HL-60 (cell line): Measurements from ENCODE around the gene BCAR3.

Source experiments
- DNase-seq, 2 experiments: peaks; one replicate each; pipeline ENCODE4 v3.0.0-alpha.2; 2010 to 2020; ENCODE audit warnings: low read depth in 1 of 2, low spot score in 1 of 2
- H3K27ac ChIP-seq: fragments of 250-450 bp; sonication (Bioruptor Pico); replicated peaks from 2 replicates; pipeline ENCODE4 v1.5.1; 2020; ENCODE audit warnings: mild to moderate bottlenecking, moderate library complexity
- H3K27me3 ChIP-seq: fragments of 250-450 bp; sonication (Bioruptor Pico); 2 replicates; pipeline ENCODE4 v1.5.1; 2021; ENCODE audit warnings: mild to moderate bottlenecking, moderate library complexity; ENCODE audit not compliant: insufficient read depth, poor library complexity, severe bottlenecking
- H3K4me3 ChIP-seq: replicated peaks from 2 replicates; pipeline ENCODE4 v1.5.1; 2011; ENCODE audit warnings: mild to moderate bottlenecking, control low read depth, low read length; ENCODE audit not compliant: insufficient read depth
- GABPA ChIP-seq: IDR thresholded peaks from 2 replicates; pipeline ENCODE4 v1.6.1; 2012; ENCODE audit warnings: low read depth
- POLR2AphosphoS5 ChIP-seq: IDR thresholded peaks from 2 replicates; pipeline ENCODE4 v1.6.1; 2012; ENCODE audit warnings: low read depth
- SPI1 ChIP-seq: IDR thresholded peaks from 2 replicates; pipeline ENCODE4 v1.6.1; 2012; ENCODE audit warnings: low read depth, mild to moderate bottlenecking, borderline replicate concordance
- TF ChIP-seq, protein P1 (sequence below): IDR thresholded peaks from 2 replicates; pipeline ENCODE4 v1.6.1; 2012; ENCODE audit warnings: low read depth; ENCODE audit not compliant: insufficient replicate concordance
- TF ChIP-seq, protein P2 (sequence below): IDR thresholded peaks from one replicate; pipeline ENCODE4 v1.5.1; 2011; ENCODE audit warnings: low read length, control low read depth, inconsistent platforms; ENCODE audit not compliant: insufficient read depth

The BCAR3 gene

DNA sequence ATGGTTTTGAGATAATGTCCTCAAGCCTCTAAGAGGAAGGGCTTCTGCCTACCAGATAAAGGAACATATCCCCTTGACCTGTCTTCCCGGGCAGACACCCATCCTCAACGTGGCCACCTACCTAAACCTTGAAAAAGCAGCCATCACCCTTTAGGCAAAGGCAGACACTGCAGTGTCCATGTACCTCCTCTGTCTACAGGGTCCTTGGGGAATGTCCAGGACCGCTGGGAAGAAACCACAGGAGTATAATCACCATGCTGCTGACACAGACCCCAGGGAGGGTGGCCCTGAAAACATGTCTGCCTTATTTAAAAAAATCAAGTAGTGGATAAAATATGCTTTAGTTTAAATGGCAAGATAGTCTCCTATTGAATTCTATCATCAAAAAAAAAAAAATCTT is 16.6 kb downstream of the BCAR3 start:
- H3K27ac ChIP-seq = no peak overlapping the region
- H3K27me3 ChIP-seq = no peaks in the 10 kb centered on the region
- no peak overlapping the region for H3K4me3 ChIP-seq
- DNase-seq = no peak
- TF ChIP-seq GABPA (no peak), POLR2AphosphoS5 (no peak), SPI1 (no peak)
- TF ChIP-seq, protein P1, sequence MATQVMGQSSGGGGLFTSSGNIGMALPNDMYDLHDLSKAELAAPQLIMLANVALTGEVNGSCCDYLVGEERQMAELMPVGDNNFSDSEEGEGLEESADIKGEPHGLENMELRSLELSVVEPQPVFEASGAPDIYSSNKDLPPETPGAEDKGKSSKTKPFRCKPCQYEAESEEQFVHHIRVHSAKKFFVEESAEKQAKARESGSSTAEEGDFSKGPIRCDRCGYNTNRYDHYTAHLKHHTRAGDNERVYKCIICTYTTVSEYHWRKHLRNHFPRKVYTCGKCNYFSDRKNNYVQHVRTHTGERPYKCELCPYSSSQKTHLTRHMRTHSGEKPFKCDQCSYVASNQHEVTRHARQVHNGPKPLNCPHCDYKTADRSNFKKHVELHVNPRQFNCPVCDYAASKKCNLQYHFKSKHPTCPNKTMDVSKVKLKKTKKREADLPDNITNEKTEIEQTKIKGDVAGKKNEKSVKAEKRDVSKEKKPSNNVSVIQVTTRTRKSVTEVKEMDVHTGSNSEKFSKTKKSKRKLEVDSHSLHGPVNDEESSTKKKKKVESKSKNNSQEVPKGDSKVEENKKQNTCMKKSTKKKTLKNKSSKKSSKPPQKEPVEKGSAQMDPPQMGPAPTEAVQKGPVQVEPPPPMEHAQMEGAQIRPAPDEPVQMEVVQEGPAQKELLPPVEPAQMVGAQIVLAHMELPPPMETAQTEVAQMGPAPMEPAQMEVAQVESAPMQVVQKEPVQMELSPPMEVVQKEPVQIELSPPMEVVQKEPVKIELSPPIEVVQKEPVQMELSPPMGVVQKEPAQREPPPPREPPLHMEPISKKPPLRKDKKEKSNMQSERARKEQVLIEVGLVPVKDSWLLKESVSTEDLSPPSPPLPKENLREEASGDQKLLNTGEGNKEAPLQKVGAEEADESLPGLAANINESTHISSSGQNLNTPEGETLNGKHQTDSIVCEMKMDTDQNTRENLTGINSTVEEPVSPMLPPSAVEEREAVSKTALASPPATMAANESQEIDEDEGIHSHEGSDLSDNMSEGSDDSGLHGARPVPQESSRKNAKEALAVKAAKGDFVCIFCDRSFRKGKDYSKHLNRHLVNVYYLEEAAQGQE = no peak
- TF ChIP-seq, protein P2, sequence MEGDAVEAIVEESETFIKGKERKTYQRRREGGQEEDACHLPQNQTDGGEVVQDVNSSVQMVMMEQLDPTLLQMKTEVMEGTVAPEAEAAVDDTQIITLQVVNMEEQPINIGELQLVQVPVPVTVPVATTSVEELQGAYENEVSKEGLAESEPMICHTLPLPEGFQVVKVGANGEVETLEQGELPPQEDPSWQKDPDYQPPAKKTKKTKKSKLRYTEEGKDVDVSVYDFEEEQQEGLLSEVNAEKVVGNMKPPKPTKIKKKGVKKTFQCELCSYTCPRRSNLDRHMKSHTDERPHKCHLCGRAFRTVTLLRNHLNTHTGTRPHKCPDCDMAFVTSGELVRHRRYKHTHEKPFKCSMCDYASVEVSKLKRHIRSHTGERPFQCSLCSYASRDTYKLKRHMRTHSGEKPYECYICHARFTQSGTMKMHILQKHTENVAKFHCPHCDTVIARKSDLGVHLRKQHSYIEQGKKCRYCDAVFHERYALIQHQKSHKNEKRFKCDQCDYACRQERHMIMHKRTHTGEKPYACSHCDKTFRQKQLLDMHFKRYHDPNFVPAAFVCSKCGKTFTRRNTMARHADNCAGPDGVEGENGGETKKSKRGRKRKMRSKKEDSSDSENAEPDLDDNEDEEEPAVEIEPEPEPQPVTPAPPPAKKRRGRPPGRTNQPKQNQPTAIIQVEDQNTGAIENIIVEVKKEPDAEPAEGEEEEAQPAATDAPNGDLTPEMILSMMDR = no peak

DNA sequence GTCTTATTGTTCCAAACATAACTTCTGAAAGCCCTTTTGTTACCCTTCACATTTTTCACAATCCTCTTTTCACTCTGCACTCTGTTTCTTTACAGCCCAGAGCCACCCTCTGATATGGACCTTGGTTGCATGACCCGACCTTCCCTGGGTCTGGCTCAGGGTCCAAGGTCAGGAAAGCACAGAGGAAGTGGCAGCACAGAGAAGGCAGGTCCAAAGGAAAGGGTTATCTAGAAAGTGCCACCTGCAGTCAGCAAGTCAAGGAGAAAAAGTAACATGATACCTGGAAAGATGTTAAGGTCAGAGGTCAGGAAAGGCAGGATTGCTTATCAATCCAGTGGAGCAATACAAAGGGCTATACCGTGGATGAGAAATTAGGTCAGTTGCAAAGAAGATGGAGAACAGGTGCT is 18.4 kb downstream of the BCAR3 start:
- no peak overlapping the region for H3K27ac ChIP-seq
- no peak overlapping the region for H3K4me3 ChIP-seq
- no peak for DNase-seq
- no peaks in the 10 kb centered on the region for H3K27me3 ChIP-seq
- TF ChIP-seq, protein P1 = no peak
- TF ChIP-seq, protein P2 = no peak
- TF ChIP-seq POLR2AphosphoS5 (no peak), SPI1 (no peak), GABPA (no peak)

DNA sequence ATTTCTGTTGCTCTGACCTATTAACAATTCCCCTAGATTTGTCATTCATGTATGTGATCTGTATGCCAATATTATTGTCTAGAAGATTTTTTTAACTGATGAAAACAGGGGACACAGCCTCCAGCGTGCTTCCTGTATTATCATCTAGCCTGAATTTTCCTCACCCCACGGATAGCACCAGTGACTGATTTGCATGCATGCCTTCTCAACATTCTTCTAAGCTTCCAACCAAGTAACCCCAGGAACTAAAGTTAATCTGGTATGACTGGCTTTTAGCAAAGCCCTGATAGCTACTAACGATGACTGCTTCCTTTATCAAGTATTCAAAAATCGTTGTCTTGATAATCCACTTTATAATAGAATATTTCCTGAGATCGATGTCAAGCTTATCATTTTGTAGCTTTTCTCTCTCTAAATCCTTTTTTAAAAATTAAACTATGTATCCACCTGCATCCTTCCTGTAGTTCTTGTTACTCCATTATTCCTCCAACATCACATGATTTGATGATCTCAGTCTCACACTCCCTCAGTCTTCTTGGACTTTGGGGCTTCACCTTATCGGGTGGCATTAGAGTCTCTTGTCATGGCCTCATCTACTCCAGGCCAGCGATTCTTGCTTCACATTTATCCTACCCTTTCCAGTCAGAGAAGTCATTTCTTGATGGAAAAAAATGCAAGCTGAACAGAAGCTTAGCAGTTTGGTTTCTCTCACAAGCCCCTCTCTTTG is 19.0 kb downstream of the BCAR3 start:
- no peaks in the 10 kb centered on the region for H3K27me3 ChIP-seq
- no peak overlapping the region for H3K27ac ChIP-seq
- TF ChIP-seq POLR2AphosphoS5 = no peak
- TF ChIP-seq, protein P2 = no peak
- no peak overlapping the region for H3K4me3 ChIP-seq
- no peak for DNase-seq

DNA sequence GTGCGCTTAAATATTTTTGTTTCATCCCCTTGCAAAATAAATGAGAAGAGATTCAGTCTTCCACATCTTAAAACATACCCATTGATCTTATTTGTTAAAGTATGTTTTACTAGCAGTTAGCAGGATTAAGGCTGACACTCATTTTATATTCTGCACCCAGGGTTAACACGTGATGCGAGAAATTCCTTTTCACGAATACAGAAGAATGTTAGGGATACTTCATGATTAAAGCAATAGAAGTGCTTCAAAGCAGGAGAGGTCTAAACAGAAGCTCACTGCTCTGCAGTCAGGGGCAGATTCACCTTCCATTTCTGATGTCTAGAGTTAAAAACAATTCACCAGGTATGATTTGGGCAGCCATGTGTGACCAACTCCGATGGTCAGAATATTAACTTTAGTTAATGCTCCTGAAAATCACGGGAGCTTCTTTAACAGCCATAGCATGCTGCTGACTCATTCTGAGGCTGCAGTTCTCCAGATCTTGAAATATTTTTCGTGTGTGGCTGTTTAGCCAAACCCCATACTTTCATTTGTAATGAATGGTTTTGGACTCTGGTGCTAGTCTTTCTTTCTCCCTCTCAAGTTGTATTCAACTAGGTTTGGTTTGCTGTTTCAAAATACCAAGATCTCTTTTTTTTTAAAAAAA is 19.7 kb downstream of the BCAR3 start:
- H3K4me3 ChIP-seq = no peak overlapping the region

More for the DNA sequence above, 19.7 kb downstream of the BCAR3 start:
- DNase-seq = no peak
- no peak overlapping the region for H3K27ac ChIP-seq
- TF ChIP-seq, protein P1 = no peak
- TF ChIP-seq POLR2AphosphoS5 (no peak), SPI1 (no peak), GABPA (no peak)
- TF ChIP-seq, protein P2 = no peak
- H3K27me3 ChIP-seq = no peaks in the 10 kb centered on the region
